Measurements from ENCODE around the gene SHROOM4. TPM values are rescaled to one million over a fixed set of nuclear protein-coding genes. Genes with fewer than 3 reads are reported as not detected.
A peak's percentile ranks its signal among the peaks of the same experiment; 100 is the strongest.

The SHROOM4 gene
- total RNA-seq, 1 donor from 2014 or later: 33.2 TPM

GRCh38 chrX:50643525-50644137 lies 170.4 kb downstream of the SHROOM4 start:
- peak overlapping the region; percentile 43 for H3K4me3 ChIP-seq
- DNase-seq (no peak), ATAC-seq (peak in 1 of 2 donors; percentile 39)
- TF ChIP-seq CTCF (IDR thresholded peaks at IDR 0.05): no peak
- H3K36me3 ChIP-seq: no peaks in the 10 kb centered on the region
- H3K27me3 ChIP-seq (ENCODE audit: low read depth): no peaks in the 10 kb centered on the region
- no peaks in the 10 kb centered on the region for H3K4me1 ChIP-seq
- intact Hi-C loops (cut with DNase I): no loop called here
- no peaks in the 10 kb centered on the region for H3K9me3 ChIP-seq
- H3K27ac ChIP-seq: peak overlapping the region; percentile 53

GRCh38 chrX:50638123-50638522 lies 175.9 kb downstream of the SHROOM4 start:
- Histone ChIP-seq H3K36me3 (peaks cover 6% of the 10 kb centered on the region), H3K9me3 (no peaks in the 10 kb centered on the region), H3K4me3 (no peak overlapping the region), H3K27ac (no peak overlapping the region), H3K27me3 (ENCODE audit: low read depth) (no peaks in the 10 kb centered on the region), H3K4me1 (no peaks in the 10 kb centered on the region)
- no peak for TF ChIP-seq CTCF (IDR thresholded peaks at IDR 0.05)
- DNase-seq: peak; percentile 47
- ATAC-seq: peak in 1 of 2 donors; percentile 21
- intact Hi-C loops (cut with DNase I): no loop called here

GRCh38 chrX:50635817-50636365 lies 178.1 kb downstream of the SHROOM4 start:
- Histone ChIP-seq H3K9me3 (no peaks in the 10 kb centered on the region), H3K27ac (no peak overlapping the region), H3K36me3 (peaks cover 6% of the 10 kb centered on the region), H3K27me3 (ENCODE audit: low read depth) (no peaks in the 10 kb centered on the region), H3K4me1 (no peaks in the 10 kb centered on the region), H3K4me3 (no peak overlapping the region)
- DNase-seq (no peak), ATAC-seq (no peak)
- intact Hi-C loops (cut with DNase I): no loop called here
- TF ChIP-seq CTCF (IDR thresholded peaks at IDR 0.05): no peak

- DNase-seq: no peak
- no peak overlapping the region for H3K27ac ChIP-seq
These were observed 178.8 kb downstream of the SHROOM4 start for GRCh38 chrX:50635162-50635561.

GRCh38 chrX:50629774-50630173 lies 184.2 kb downstream of the SHROOM4 start:
- no peak for ATAC-seq
- no peaks in the 10 kb centered on the region for H3K9me3 ChIP-seq
- H3K4me3 ChIP-seq: no peak overlapping the region
- intact Hi-C loops (cut with DNase I): no loop called here
- no peak overlapping the region for H3K27ac ChIP-seq
- no peak for TF ChIP-seq CTCF (IDR thresholded peaks at IDR 0.05)
- peaks cover 2% of the 10 kb centered on the region for H3K36me3 ChIP-seq
- DNase-seq: no peak
- H3K27me3 ChIP-seq (ENCODE audit: low read depth): no peaks in the 10 kb centered on the region
- no peaks in the 10 kb centered on the region for H3K4me1 ChIP-seq

More at GRCh38 chrX:50635162-50635561, 178.8 kb downstream of the SHROOM4 start:
- no peak for ATAC-seq
- TF ChIP-seq CTCF (IDR thresholded peaks at IDR 0.05): no peak
- H3K4me3 ChIP-seq: no peak overlapping the region
- H3K4me1 ChIP-seq: no peaks in the 10 kb centered on the region
- no peaks in the 10 kb centered on the region for H3K27me3 ChIP-seq (ENCODE audit: low read depth)
- H3K36me3 ChIP-seq: peaks cover 6% of the 10 kb centered on the region
- H3K9me3 ChIP-seq: no peaks in the 10 kb centered on the region
- intact Hi-C loops (cut with DNase I): no loop called here

All from lower lobe of right lung (tissue), 2 donors.